HepG2 (cell line): ENCODE data around the gene SDR39U1. TPM values are rescaled to one million over a fixed set of nuclear protein-coding genes. Genes with fewer than 3 reads are reported as not detected.

Source experiments
- ATAC-seq: fragments of 200-7000 bp; cut with Tn5 transposase; 3 replicates; pipeline ENCODE4 v1.9.1; 2020; ENCODE audit warnings: mild to moderate bottlenecking, moderate library complexity
- BruUV-seq: library from RNA; stranded (reverse); fragments of 400-500 nt; replicated peaks from 2 replicates; lab custom pipeline; 2021; lab: Mats Ljungman, UMichigan
- CTCF ChIA-PET: fragments of 300-600 bp; formaldehyde crosslinking; extraction: SDS; loops from one replicate; lab custom pipeline; 2021; ENCODE audit warnings: low total read pairs, inconsistent platforms, low intra/inter-chr PET ratio; lab: Yijun Ruan, JAX
- POLR2A ChIA-PET: fragments of 350-600 bp; sonication (Branson Sonifier 250); formaldehyde crosslinking; loops from one replicate; lab custom pipeline; 2020; ENCODE audit warnings: antibody characterized with exemption, inconsistent platforms; lab: Yijun Ruan, JAX
- DNase-seq: peaks from one replicate; pipeline ENCODE4 v3.0.0-alpha.2; 2015; ENCODE audit warnings: low spot score
- FAIRE-seq: peaks from 3 replicates; lab custom pipeline; 2011; peaks lifted over from hg19 to GRCh38; lab: Jason Lieb, UNC
- H2AFZ ChIP-seq: one replicate; pipeline ENCODE4 v1.6.1; 2011; ENCODE audit warnings: low read length, inconsistent platforms
- H3K27ac ChIP-seq: fragments of 300-600 bp; 3 replicates; pipeline ENCODE4 v1.8.0; 2011; ENCODE audit warnings: mixed run types, mild to moderate bottlenecking, mixed read lengths, low read length, inconsistent platforms; ENCODE audit not compliant: insufficient read depth; ENCODE audit errors: extremely low read length
- H3K27me3 ChIP-seq, 2 experiments: fragments of 200-600 bp in 1 of 2; 2 replicates in 1 of 2; 3 replicates in 1 of 2; pipeline versions ENCODE4 v1.6.0 to v1.8.0; 2011; ENCODE audit warnings: low read length in 2 of 2, mild to moderate bottlenecking in 2 of 2, moderate library complexity in 2 of 2, inconsistent platforms in 1 of 2; ENCODE audit not compliant: insufficient read depth in 2 of 2, control insufficient read depth in 1 of 2
- H3K36me3 ChIP-seq, 2 experiments: fragments of 200-600 bp in 1 of 2; replicated peaks in 1 of 2; 2 replicates in 1 of 2; 3 replicates in 1 of 2; pipeline versions ENCODE4 v1.5.1 to v1.8.0; 2011; ENCODE audit warnings: low read length in 2 of 2, inconsistent platforms in 1 of 2; ENCODE audit not compliant: insufficient read depth in 2 of 2, control insufficient read depth in 1 of 2
- H3K4me1 ChIP-seq: 2 replicates; pipeline ENCODE4 v1.5.1; 2012; ENCODE audit warnings: low read length, inconsistent platforms; ENCODE audit not compliant: insufficient read depth
- H3K4me2 ChIP-seq: 2 replicates; pipeline ENCODE4 v1.6.0; 2011; ENCODE audit warnings: low read depth, low read length, inconsistent platforms
- H3K4me3 ChIP-seq, 3 experiments: fragments of 200-600 bp in 1 of 3; sonication (generic), shearing (Covaris generic) in 1 of 3; replicated peaks in 1 of 3; 2 replicates each; pipeline ENCODE4 v1.5.1; 2011 to 2016; ENCODE audit warnings: low read length in 3 of 3, inconsistent platforms in 2 of 3, low read depth in 2 of 3, mild to moderate bottlenecking in 2 of 3, control low read depth in 1 of 3, mixed read lengths in 1 of 3; ENCODE audit not compliant: insufficient read depth in 1 of 3
- H3K79me2 ChIP-seq: one replicate; pipeline ENCODE4 v1.6.1; 2011; ENCODE audit warnings: low read length, inconsistent platforms; ENCODE audit not compliant: insufficient read depth
- H3K9ac ChIP-seq: 2 replicates; pipeline ENCODE4 v1.6.0; 2011; ENCODE audit warnings: mild to moderate bottlenecking, low read depth, low read length, inconsistent platforms; ENCODE audit not compliant: insufficient read depth
- H3K9me3 ChIP-seq: 2 replicates; pipeline ENCODE4 v1.5.1; 2012; ENCODE audit warnings: mild to moderate bottlenecking, low read length
- H4K20me1 ChIP-seq: 2 replicates; pipeline ENCODE4 v1.6.0; 2011; ENCODE audit warnings: inconsistent platforms, mild to moderate bottlenecking, low read length, moderate library complexity; ENCODE audit not compliant: insufficient read depth
- AHR ChIP-seq: IDR thresholded peaks from 2 replicates; pipeline ENCODE4 v1.6.1; 2018; ENCODE audit warnings: missing genetic modification reagents, missing compliant biosample characterization
- DMAP1 ChIP-seq: IDR thresholded peaks from 2 replicates; pipeline ENCODE4 v1.6.1; 2016
- GABPA ChIP-seq, 2 experiments: IDR thresholded peaks; 2 replicates each; pipeline ENCODE4 v1.6.1; 2011 to 2016; ENCODE audit warnings: low read depth in 2 of 2, low read length in 1 of 2, missing biosample characterization in 1 of 2, missing genetic modification characterization in 1 of 2
- HES4 ChIP-seq: sonication (generic); formaldehyde crosslinking; IDR thresholded peaks from 2 replicates; pipeline ENCODE4 v1.9.0; 2021; ENCODE audit warnings: mild to moderate bottlenecking, missing genetic modification reagents, borderline replicate concordance
- NFYC ChIP-seq: IDR thresholded peaks from 2 replicates; pipeline ENCODE4 v1.6.1; 2016; ENCODE audit warnings: missing genetic modification reagents, missing compliant biosample characterization
- TBX3 ChIP-seq: fragments of 450-650 bp; IDR thresholded peaks from 2 replicates; pipeline ENCODE4 v1.6.1; 2017; ENCODE audit warnings: antibody characterized with exemption, mild to moderate bottlenecking, inconsistent platforms, borderline replicate concordance
- ZBTB2 ChIP-seq: sonication (generic); formaldehyde crosslinking; IDR thresholded peaks from 2 replicates; pipeline ENCODE4 v1.8.0; 2022; ENCODE audit warnings: low read depth, missing genetic modification reagents
- ZBTB33 ChIP-seq: sonication (generic); formaldehyde crosslinking; IDR thresholded peaks from 2 replicates; pipeline ENCODE4 v1.4.0; 2020; ENCODE audit warnings: missing genetic modification reagents
- ZBTB34 ChIP-seq: sonication (generic); formaldehyde crosslinking; IDR thresholded peaks from 2 replicates; pipeline ENCODE4 v1.8.0; 2022; ENCODE audit warnings: mild to moderate bottlenecking, missing genetic modification reagents
- ZNF878 ChIP-seq: sonication (generic); formaldehyde crosslinking; IDR thresholded peaks from 2 replicates; pipeline ENCODE4 v1.8.1; 2023; ENCODE audit warnings: mild to moderate bottlenecking, missing genetic modification reagents, moderate library complexity
- WGBS: methylation state at CpG from one replicate; pipeline ENCODE4 v1.1.6; 2017; ENCODE audit warnings: low lambda C conversion rate; 5-methylcytosine and 5-hydroxymethylcytosine counted together
- in situ Hi-C: cut with HindIII; loops from 2 replicates; pipeline ENCODE4 v1.10.0; 2017; ENCODE audit warnings: low pct_unique_long_range_greater_than_20kb; ENCODE audit not compliant: extremely low pct_ligation_motif_present
- intact Hi-C: fragments of 100-400 bp; cut with micrococcal nuclease; formaldehyde crosslinking; loops from one replicate; pipeline ENCODE4 v1.10.0; 2022; ENCODE audit not compliant: unreplicated experiment
- polyA plus RNA-seq, 8 experiments: library from polyadenylated mRNA; depleted of rRNA in 3 of 8; stranded (reverse) in 7 of 8; unstranded in 1 of 8; fragments of >200 nt; fragmentation: Illumina TruSeq in 4 of 8; extraction: Trizol in 4 of 8; gene quantifications; 2 replicates each; pipeline versions ENCODE4 v1.2.1 to v1.2.3, GENCODE V29; 2011 to 2016; ENCODE audit warnings: low read depth in 4 of 8, missing spikeins in 1 of 8, mixed read lengths in 1 of 8; ENCODE audit not compliant: insufficient read depth in 1 of 8
- total RNA-seq, 5 experiments: library from RNA; depleted of rRNA; stranded (reverse); fragments of >200 nt; fragmentation: Illumina TruSeq; extraction: Trizol; gene quantifications; 2 replicates each; pipeline ENCODE4 v1.2.3, GENCODE V29; 2016; ENCODE audit warnings: low read depth in 1 of 5

The SDR39U1 gene
- total and polyA plus RNA-seq, 2 of the 13 experiments (the other 11 are each of a cell fraction or from before 2014, with no cell fraction given) = 34.4 to 129 TPM

DNA sequence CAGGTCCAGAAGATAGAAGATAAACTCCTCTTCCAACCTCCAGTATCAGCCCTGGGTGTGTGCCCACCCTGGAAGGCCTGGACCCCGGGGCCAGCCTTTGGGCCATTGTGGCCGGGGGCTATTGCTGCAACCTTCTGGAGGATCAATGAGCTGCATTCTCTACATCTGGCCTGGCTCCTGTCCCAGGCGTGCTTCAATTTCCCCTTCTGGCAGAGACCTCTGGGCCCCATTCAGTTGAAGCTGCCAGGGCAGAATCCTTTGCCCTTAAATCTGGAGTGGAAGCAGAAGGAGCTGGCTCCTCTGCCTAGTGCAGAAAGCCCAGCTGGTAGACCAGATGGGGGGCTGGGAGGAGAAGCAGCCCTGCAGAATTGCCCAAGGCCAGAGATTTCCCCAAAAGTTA lies 33.8 kb downstream of the SDR39U1 start:
- Histone ChIP-seq H3K9me3 (no peaks in the 10 kb centered on the region), H3K27me3 (peaks cover 0 to 2% of the 10 kb centered on the region in 2 experiments; a peak in 1 of 5 replicates), H3K27ac (no peak overlapping the region), H3K4me2 (no peak overlapping the region), H3K36me3 (no peaks in the 10 kb centered on the region), H3K4me3 (no peak overlapping the region), H3K79me2 (no peaks in the 10 kb centered on the region), H3K4me1 (no peaks in the 10 kb centered on the region), H3K9ac (no peak overlapping the region), H2AFZ (no peak overlapping the region), H4K20me1 (no peaks in the 10 kb centered on the region)
- TF ChIP-seq ZBTB34 (CRISPR knock-in tag) (no peak), AHR (0 out of 2 replicates have a peak, but pooled peaks have one; percentile 2)
- BruUV-seq = no TSS peak
- no peak; the same call in 2 of the 3 replicates for ATAC-seq
- 42% methylated on average over 3 of the region's 3 CpGs for WGBS
- no peak for DNase-seq
- in situ Hi-C loops = no loop called here
- POLR2A ChIA-PET = interaction anchor here (0.5 to 2.0 kb wide), 6 partner anchors 10 to 166 kb away, joined by 3 to 8 read pairs (median 5); partner anchors contain the start of genes CBLN3, CIDEB and KHNYN
- intact Hi-C loops = no loop called here
- CTCF ChIA-PET = no interaction called here
- FAIRE-seq = no peak

DNA sequence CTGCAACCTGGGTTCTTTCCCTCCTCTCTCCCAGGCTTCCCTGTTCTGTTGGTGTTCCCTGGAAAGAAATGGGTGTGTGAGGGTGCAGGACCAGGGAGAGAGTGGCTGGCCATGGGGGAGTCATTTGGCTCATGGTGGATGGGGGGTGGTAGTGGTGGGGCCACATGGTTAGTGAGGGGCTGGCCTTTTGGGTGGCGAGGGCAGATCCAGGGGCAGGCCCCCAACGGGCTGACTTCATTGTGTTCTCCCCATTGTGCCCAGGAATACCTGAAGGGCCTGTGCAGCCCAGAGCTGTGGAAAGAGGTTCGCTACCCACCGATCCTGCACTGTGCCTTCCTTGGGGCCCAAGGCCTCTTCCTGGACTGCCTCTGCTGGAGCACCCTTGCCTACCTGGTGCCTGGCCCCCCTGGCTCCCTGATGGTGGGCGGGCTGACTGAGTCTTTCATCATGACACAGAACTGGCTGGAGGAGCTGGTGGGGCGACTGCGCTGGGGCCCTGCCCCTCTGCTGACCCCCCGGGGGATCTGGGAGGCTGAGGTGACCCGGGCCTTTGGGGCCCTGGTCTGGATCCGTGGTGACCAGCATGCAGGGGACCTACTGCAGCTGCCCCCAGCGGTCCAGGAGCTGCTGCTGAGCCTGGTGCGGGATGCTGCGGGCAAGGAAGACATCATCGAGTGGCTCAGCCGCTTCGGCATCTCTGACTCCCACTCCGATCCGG lies 34.8 kb downstream of the SDR39U1 start:
- intact Hi-C loops = loop anchor here (2.0 kb wide), 1 partner anchor 37 kb away; no protein-coding TSS in a partner anchor
- Histone ChIP-seq H3K79me2 (no peaks in the 10 kb centered on the region), H3K27me3 (peaks cover 0 to 3% of the 10 kb centered on the region in 2 experiments; a peak in 2 of 5 replicates), H2AFZ (no peak overlapping the region), H3K4me1 (peaks cover 2% of the 10 kb centered on the region; the same call in 1 of the 2 replicates), H4K20me1 (no peaks in the 10 kb centered on the region), H3K9ac (no peak overlapping the region), H3K27ac (no peak overlapping the region), H3K36me3 (no peaks in the 10 kb centered on the region), H3K4me3 (no peak overlapping the region), H3K4me2 (no peak overlapping the region), H3K9me3 (no peaks in the 10 kb centered on the region)
- ATAC-seq = no peak
- BruUV-seq = no TSS peak
- POLR2A ChIA-PET = interaction anchor here (1.8 kb wide), 1 partner anchor 22 kb away, joined by 8 read pairs; the partner anchor contains the start of genes CBLN3 and KHNYN
- in situ Hi-C loops = no loop called here
- DNase-seq = no peak
- WGBS = 70% methylated on average over 17 of the region's 18 CpGs
- CTCF ChIA-PET = no interaction called here
- FAIRE-seq = no peak
- 0 out of 2 replicates have a peak, but pooled peaks have one; percentile 25 for TF ChIP-seq ZBTB2
- TF ChIP-seq GABPA (IDR thresholded peaks at IDR 0.05; ENCODE audit: low read depth, low read length) = no peak
- TF ChIP-seq GABPA (CRISPR knock-in tag; IDR thresholded peaks at IDR 0.05; ENCODE audit: low read depth) = no peak
- TF ChIP-seq TBX3 = no peak
- no peak for TF ChIP-seq DMAP1 (CRISPR knock-in tag)
- TF ChIP-seq HES4 (CRISPR knock-in tag) = 0 out of 2 replicates have a peak, but pooled peaks have one; percentile 3
- TF ChIP-seq NFYC (CRISPR knock-in tag) = no peak
- TF ChIP-seq ZBTB33 (CRISPR knock-in tag) = no peak
- no peak for TF ChIP-seq ZNF878
